ENCODE results near the gene ASTL. TPM values are rescaled to one million over a fixed set of nuclear protein-coding genes. Genes with fewer than 3 reads are reported as not detected.

ASTL gene
- total RNA-seq, 3 donors from 2014 or later (not counting 1 experiment from before 2014, with no cell fraction given), result 5.5 to 11.3 (median 8.8) TPM

DNA sequence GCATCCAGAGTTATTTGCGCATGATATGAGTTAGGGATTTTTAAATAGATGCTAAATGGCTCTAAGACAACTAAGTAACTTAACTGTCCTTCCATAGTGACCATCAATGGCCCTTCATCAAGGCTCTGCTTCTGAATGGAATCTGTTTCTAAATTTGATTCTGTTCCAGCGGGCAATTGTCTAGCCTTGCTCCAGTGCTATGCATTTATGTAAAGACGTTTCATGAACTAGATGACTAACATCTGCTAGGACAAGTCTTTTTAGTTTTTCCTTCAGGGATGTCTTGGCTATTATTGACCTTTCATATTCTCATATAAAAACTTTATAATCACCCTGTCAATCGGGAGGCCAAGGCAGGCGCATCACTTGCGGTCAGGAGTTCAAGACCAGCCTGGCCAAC is 9.8 kb downstream of the ASTL start:
- no peak overlapping the region for H3K27ac ChIP-seq (ENCODE audit: low read length)
- Mint-ChIP-seq H3K9me3 (no peaks in the 10 kb centered on the region), H3K27ac (no peak overlapping the region), H3K36me3 (no peaks in the 10 kb centered on the region), H3K4me3 (no peak overlapping the region), H3K27me3 (ENCODE audit: low read depth in 2 of 2) (peaks cover 0 to 7% of the 10 kb centered on the region in 2 donors), H3K4me1 (peaks cover 0 to 28% of the 10 kb centered on the region in 2 donors)
- no peak overlapping the region for H3K4me3 ChIP-seq (ENCODE audit: low read length)
- intact Hi-C loops (cut with micrococcal nuclease), result no loop called here
- peaks cover 18% of the 10 kb centered on the region for H3K4me1 ChIP-seq (ENCODE audit: control insufficient read depth, insufficient read depth, low read length)
- WGBS (ENCODE audit: insufficient coverage), result 98% methylated on average over 5 of the region's 6 CpGs
- TF ChIP-seq, protein P1, sequence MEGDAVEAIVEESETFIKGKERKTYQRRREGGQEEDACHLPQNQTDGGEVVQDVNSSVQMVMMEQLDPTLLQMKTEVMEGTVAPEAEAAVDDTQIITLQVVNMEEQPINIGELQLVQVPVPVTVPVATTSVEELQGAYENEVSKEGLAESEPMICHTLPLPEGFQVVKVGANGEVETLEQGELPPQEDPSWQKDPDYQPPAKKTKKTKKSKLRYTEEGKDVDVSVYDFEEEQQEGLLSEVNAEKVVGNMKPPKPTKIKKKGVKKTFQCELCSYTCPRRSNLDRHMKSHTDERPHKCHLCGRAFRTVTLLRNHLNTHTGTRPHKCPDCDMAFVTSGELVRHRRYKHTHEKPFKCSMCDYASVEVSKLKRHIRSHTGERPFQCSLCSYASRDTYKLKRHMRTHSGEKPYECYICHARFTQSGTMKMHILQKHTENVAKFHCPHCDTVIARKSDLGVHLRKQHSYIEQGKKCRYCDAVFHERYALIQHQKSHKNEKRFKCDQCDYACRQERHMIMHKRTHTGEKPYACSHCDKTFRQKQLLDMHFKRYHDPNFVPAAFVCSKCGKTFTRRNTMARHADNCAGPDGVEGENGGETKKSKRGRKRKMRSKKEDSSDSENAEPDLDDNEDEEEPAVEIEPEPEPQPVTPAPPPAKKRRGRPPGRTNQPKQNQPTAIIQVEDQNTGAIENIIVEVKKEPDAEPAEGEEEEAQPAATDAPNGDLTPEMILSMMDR (IDR thresholded peaks at IDR 0.05), result no peak
- ATAC-seq (no peak), DNase-seq (no peak)
- H3K36me3 ChIP-seq (ENCODE audit: control insufficient read depth, insufficient read depth, low read length), result peaks cover 7% of the 10 kb centered on the region
- H3K9me3 ChIP-seq (ENCODE audit: control insufficient read depth, insufficient read depth, low read length), result no peaks in the 10 kb centered on the region
- no peaks in the 10 kb centered on the region for H3K27me3 ChIP-seq (ENCODE audit: control insufficient read depth, insufficient read depth, low read length)

DNA sequence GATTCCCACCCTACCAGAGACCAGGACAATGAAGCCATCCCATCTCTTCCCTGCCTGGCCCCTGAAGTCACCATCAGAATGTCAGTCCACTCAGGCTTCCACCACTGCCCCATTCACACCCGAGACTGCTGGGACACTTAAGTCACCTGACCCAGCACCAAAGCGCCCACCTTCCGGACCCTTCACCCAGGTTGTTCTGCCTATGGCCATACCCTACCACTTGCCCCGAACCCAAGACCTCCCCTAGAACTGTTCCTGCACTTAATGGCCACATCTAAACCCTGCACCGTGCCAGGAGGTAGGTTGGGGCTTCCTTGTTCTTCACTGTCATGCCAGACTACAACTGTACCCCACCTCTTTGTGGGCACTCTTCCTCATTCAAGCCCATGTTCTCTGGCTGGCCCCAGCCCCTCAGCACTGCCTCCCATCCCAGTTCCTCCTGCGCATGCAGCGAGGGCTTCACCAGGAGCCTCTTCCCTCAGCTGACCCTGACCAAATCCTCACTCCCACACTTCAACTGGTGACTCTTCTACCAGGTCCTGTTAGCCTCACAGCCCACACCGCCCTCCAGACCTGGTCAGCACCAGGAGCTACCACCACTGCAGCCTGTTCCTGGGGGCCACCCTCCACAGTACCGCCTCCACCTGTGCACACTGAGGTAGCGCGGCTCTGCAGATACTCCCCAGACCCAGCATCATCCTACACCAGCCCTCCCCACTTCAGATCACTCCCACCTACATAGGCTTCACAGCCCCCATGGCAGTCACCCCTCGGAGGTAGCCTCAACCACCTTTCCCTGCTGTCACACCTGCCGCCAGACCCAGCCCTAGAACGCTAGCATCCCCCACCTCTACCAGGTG is 13.7 kb downstream of the ASTL start:
- ATAC-seq (peak in 1 of 3 donors; percentile 9), DNase-seq (no peak)
- H3K27ac ChIP-seq (ENCODE audit: low read length), result no peak overlapping the region
- no peaks in the 10 kb centered on the region for H3K9me3 ChIP-seq (ENCODE audit: control insufficient read depth, insufficient read depth, low read length)
- H3K36me3 Mint-ChIP-seq, result no peaks in the 10 kb centered on the region
- no peak overlapping the region for H3K4me3 ChIP-seq (ENCODE audit: low read length)
- H3K9me3 Mint-ChIP-seq, result no peaks in the 10 kb centered on the region
- peaks cover 19 to 25% of the 10 kb centered on the region in 2 donors for H3K27me3 Mint-ChIP-seq (ENCODE audit: low read depth in 2 of 2)
- H3K4me1 ChIP-seq (ENCODE audit: control insufficient read depth, insufficient read depth, low read length), result peaks cover 5% of the 10 kb centered on the region
- H3K27me3 ChIP-seq (ENCODE audit: control insufficient read depth, insufficient read depth, low read length), result no peaks in the 10 kb centered on the region
- H3K4me3 Mint-ChIP-seq, result no peak overlapping the region
- 92% methylated on average over 14 of the region's 14 CpGs for WGBS (ENCODE audit: insufficient coverage)
- TF ChIP-seq, protein P1 (IDR thresholded peaks at IDR 0.05), result no peak
- H3K36me3 ChIP-seq (ENCODE audit: control insufficient read depth, insufficient read depth, low read length), result peaks cover 4% of the 10 kb centered on the region
- peak overlapping the region in 1 of 2 donors; percentile 39 for H3K27ac Mint-ChIP-seq
- H3K4me1 Mint-ChIP-seq, result peaks cover 0 to 28% of the 10 kb centered on the region in 2 donors
- intact Hi-C loops (cut with micrococcal nuclease), result no loop called here

GRCh38 chr2:96123936-96124335 is 14.4 kb downstream of the ASTL start:
- H3K27me3 Mint-ChIP-seq (ENCODE audit: low read depth in 2 of 2), result peaks cover 26 to 31% of the 10 kb centered on the region in 2 donors
- Histone ChIP-seq H3K4me3 (ENCODE audit: low read length) (no peak overlapping the region), H3K27me3 (ENCODE audit: control insufficient read depth, insufficient read depth, low read length) (no peaks in the 10 kb centered on the region), H3K4me1 (ENCODE audit: control insufficient read depth, insufficient read depth, low read length) (no peaks in the 10 kb centered on the region), H3K27ac (ENCODE audit: low read length) (no peak overlapping the region), H3K9me3 (ENCODE audit: control insufficient read depth, insufficient read depth, low read length) (no peaks in the 10 kb centered on the region), H3K36me3 (ENCODE audit: control insufficient read depth, insufficient read depth, low read length) (peaks cover 2% of the 10 kb centered on the region)
- H3K27ac Mint-ChIP-seq, result no peak overlapping the region
- TF ChIP-seq, protein P1 (IDR thresholded peaks at IDR 0.05), result no peak
- no peaks in the 10 kb centered on the region for H3K36me3 Mint-ChIP-seq
- no peak overlapping the region for H3K4me3 Mint-ChIP-seq
- ATAC-seq (no peak), DNase-seq (no peak)
- intact Hi-C loops (cut with micrococcal nuclease), result no loop called here
- H3K9me3 Mint-ChIP-seq, result no peaks in the 10 kb centered on the region
- WGBS (ENCODE audit: insufficient coverage), result 91% methylated on average over 11 of the region's 11 CpGs
- H3K4me1 Mint-ChIP-seq, result peaks cover 0 to 23% of the 10 kb centered on the region in 2 donors

Measured in natural killer cell (primary cell).